HG03342 (cell line): ENCODE measurements around the gene MMD.
"Not testable (repeated sequence)": the region's sequence is repeated elsewhere in the genome, so short reads cannot be mapped to it uniquely, and the experiment has no call there.

ENCODE experiments used
- ATAC-seq: cut with Tn5 transposase; IDR thresholded peaks from one replicate; pipeline ENCODE4 v1.9.1; 2021; ENCODE audit warnings: mild to moderate bottlenecking, moderate library complexity; ENCODE audit not compliant: unreplicated experiment

Gene MMD

GRCh38 chr17:55398689-55399088 is 22.9 kb downstream of the MMD start:
- no peak for ATAC-seq

DNA sequence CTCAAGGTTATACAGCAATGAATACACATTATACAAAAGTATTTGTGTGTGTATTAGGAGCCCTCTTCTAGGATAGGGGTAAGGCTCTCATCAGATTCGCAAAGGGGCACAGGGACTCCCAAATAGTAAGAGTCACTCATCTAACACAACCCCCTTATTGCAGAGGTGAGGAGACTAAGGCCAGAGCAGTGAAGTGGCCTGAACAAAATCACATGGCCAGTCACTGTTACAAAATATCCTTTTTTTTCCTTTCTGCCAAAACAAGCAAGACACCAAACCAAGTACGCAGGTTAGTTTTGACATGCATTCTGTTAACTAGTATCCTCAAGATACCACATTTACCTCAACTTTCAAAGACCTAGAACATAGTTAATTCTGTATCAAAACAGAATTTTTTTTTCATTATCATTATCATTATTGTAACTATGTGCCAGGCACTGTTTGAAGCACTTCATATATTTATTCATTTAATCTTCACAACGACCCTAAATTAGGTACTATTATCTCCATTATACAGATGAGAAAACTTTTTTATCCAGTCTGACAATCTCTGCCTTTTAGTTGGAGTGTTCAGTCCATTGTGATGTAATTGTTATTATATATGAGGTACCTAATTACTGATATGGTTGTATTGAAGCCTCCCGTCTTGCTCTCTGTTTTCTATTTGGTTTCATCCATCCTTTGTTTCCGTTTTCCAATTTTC is 25.7 kb downstream of the MMD start:
- ATAC-seq, result no peak

GRCh38 chr17:55394357-55395021 is 27.1 kb downstream of the MMD start:
- no peak for ATAC-seq

DNA sequence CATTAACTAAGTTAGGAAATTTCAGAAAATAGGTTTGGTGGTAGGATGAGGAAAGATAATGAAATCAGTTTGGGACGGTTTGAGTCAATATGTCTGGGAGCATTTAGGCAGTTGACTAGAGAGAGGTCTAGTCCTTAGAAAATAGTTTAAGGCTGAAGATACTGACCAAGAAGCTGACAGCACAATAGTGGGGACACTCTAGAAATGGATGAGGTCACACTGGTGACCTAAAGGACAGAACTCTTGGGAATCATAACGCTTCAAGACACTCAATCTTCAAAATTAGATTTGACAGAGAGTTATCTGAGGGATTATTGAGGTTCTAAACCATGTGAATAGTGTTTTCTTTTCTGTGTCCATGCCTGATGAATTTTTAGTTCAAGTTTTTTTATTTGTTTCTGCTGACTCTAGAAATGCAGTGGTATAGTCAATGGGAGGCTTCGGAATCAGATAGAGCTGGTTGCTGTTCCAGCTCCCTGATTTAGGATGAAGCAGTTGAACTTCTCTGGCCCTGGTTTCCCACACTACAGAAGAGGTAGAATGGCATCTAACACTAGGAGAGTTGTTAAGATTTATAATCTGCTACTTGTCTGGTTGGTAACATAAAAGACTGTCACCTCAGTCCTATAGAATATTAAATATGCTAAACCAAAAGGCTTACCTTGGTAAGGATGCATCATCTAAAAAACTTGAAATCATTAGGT is 29.7 kb downstream of the MMD start:
- ATAC-seq, result no peak

DNA sequence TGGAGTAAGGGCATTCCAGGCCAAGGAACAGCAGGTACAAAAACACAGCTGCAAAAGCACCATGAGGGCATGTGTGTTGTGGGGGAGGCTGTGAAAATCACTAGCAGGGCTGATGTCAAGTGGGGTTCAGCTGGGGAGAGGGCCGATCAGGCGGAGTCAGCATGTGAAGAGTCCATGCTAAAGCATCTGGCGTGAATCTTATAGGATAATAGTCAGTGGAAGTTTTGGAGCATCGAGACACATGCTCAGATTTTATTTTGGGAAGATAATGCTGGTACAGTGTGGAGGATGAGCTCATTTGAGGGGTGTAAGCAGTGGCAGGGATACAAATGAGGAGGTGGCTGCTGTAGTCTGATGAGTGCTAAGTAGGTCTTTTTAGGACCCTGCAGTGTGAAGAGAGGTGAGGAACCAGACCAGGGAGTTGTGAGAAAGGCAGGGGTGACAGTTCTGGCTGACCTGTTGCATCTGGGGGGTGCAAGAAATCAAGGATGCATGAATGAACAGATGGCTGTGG is 30.3 kb downstream of the MMD start:
- no peak for ATAC-seq

GRCh38 chr17:55390364-55390977 is 31.2 kb downstream of the MMD start:
- no peak for ATAC-seq

GRCh38 chr17:55389715-55390114 is 31.9 kb downstream of the MMD start:
- not testable (repeated sequence) for ATAC-seq

DNA sequence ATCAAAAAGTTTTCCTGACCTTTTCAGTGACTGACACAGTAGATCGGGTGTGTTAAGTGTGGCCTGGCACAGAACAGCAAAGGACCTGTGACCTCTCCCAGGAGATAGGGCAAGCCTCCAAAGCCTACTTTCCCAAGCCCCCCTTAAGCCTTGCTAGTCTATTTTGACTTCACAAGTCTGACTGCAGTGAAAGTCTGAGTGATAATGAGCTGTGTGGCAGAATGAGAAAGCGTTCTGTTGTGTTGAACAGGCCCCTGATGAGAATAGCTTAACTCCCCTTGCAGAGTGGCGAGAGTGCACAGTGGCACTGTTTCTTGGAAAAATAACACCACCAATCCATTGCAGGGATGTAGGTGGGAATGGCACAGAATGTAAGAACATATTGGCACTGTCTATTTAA is 32.8 kb downstream of the MMD start:
- no peak for ATAC-seq

DNA sequence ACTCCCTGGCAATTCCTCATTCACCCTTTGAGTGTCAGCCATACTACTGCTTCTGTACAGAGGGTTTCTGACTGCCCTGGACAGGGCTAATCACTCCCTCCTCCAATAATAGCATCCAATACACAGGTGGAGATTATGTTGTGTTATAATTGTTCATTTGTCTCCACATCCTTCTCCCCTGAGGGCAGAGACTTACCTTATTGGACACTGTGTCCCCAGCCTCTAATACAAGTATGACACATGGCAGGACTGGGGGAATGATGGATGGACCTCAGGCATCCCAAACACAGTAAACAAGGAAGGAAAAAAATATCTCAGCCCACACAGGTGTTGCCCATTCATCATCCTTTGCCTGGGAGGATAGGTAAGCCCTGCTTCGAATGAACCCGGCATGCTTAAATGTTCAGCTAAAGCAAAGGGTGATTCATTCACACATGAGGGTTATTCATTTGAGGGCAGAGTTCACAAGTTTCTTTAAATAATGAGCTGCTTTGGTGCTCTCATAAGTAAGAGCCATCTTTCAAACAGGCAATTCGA is 34.8 kb downstream of the MMD start:
- ATAC-seq, result no peak

DNA sequence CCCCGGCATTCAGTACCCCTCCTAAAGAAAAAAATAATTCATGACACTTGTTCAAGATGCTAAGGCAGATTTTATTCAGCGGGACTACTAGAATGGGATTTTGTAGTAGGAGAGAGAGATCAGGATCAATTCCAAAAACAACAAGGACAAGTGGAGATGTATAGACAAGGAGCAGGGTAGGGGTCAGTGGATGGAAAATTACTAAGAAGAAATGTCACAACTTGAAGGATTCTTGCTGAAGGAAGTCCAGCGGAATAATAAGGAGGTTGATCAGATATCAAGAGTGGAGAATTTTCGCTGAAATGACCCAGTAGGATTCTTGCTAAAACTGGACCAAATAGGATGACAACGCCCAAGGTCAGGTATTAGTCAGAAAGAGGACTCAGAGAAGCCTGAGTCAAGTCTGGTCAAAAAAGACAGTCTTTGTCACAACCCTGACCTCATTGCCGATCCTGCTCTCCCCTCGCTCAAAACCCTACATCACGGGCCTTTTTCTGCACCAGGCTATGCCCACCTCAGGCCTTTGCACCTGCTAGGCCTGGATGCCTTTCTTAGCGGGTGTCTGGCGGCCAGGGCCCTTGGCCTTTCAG is 36.9 kb downstream of the MMD start:
- ATAC-seq, result no peak

- no peak for ATAC-seq
These were observed 37.6 kb downstream of the MMD start for GRCh38 chr17:55383771-55384642.

DNA sequence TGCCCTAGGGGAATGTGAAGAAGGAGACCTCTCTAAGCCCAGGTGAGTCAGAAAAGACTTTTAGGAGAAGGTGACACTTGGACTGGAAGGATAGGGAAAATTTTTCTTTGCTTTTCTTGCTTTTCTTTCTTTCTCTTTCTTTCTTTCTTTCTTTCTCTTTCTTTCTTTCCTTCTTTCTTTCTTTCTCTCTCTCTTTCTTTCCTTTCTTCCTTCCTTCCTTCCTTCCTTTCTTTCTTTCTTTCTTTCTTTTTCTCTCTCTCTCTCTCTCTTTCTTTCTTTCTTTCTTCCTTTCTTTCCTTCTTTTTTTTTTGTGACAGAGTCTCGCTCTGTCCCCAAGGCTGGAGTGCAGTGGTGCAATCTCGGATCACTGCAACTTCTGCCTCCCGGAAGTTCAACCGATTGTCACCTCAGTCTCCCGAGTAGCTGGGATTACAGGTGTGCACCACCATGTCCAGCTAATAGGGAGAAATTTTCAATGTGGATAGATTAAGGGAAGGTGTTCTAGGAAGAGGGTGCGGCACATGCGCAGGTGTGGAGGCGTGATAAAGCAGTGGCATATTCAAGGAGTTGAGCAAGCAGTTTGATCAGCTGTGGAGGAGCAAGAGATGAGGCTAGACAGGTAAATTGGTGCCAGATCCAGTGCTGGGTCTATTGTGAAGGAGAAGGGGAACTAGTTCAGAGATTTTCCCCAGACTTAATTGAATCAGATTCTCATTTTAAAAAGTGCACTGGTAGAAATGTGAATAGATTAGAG is 40.4 kb downstream of the MMD start:
- ATAC-seq, result no peak

GRCh38 chr17:55377671-55378275 is 43.9 kb downstream of the MMD start:
- ATAC-seq, result no peak

- no peak for ATAC-seq
These were observed 52.9 kb downstream of the MMD start for GRCh38 chr17:55368706-55369105.

- ATAC-seq, result no peak
These were observed 55.6 kb downstream of the MMD start for GRCh38 chr17:55366020-55366481.

- ATAC-seq, result no peak
These were observed 58.6 kb downstream of the MMD start for GRCh38 chr17:55363033-55363432.

GRCh38 chr17:55360971-55361370 is 60.7 kb downstream of the MMD start:
- ATAC-seq, result no peak
